Activated CD4-positive, alpha-beta T cell treated with anti-CD3 and anti-CD28 coated beads, Interleukin-2, amount 10 ng/mL, durations not matched to agents 24 days and 14 days (primary cell): Measurements from ENCODE around the gene DMRTC2. TPM values are rescaled to one million over a fixed set of nuclear protein-coding genes. Genes with fewer than 3 reads are reported as not detected.

Experiments used
- DNase-seq: peaks from one replicate; pipeline ENCODE4 v3.0.0; 2022
- H3K27ac Mint-ChIP-seq: one replicate; pipeline ENCODE4 v1.8.0; 2022; ENCODE audit warnings: mild to moderate bottlenecking, mixed read lengths
- H3K27me3 Mint-ChIP-seq: one replicate; pipeline ENCODE4 v1.8.0; 2022; ENCODE audit warnings: mixed read lengths
- H3K36me3 Mint-ChIP-seq: one replicate; pipeline ENCODE4 v1.8.0; 2022; ENCODE audit warnings: low read depth, mild to moderate bottlenecking, mixed read lengths
- H3K4me1 Mint-ChIP-seq: one replicate; pipeline ENCODE4 v1.8.0; 2021; ENCODE audit warnings: mixed read lengths
- H3K4me3 Mint-ChIP-seq: one replicate; pipeline ENCODE4 v1.8.0; 2022; ENCODE audit warnings: mild to moderate bottlenecking, moderate library complexity, mixed read lengths
- H3K9me3 Mint-ChIP-seq: one replicate; pipeline ENCODE4 v1.8.0; 2021; ENCODE audit warnings: mixed read lengths
- intact Hi-C: fragments of 100-400 bp; cut with micrococcal nuclease; formaldehyde crosslinking; loops from one replicate; pipeline ENCODE4 v1.15.1; 2023
- total RNA-seq: library from RNA; stranded (reverse); gene quantifications from 2 replicates; pipeline ENCODE4 v1.2.3, GENCODE V29; 2022

Gene DMRTC2
- not detected in 2 replicates for total RNA-seq

GRCh38 chr19:41845001-41845050, at the start of gene DMRTC2:
TSS of gene DMRTC2 (plus strand) at chr19:41845042. CDS start at chr19:41847429, 2,387 bp downstream.
- intact Hi-C loops = no loop called here
- no peak for DNase-seq
- Mint-ChIP-seq H3K27ac (no peak within 1 kb of the TSS), H3K4me1 (no peaks in the 10 kb centered on the region), H3K27me3 (peaks cover 18% of the 10 kb centered on the region), H3K4me3 (no peak within 1 kb of the TSS), H3K36me3 (no peaks in the 10 kb centered on the region), H3K9me3 (no peaks in the 10 kb centered on the region)

- no peaks in the 10 kb centered on the region for H3K36me3 Mint-ChIP-seq
- no peak for DNase-seq
- peaks cover 41% of the 10 kb centered on the region for H3K27me3 Mint-ChIP-seq
- H3K4me3 Mint-ChIP-seq = no peak within 1 kb of the TSS
- H3K4me1 Mint-ChIP-seq = peaks cover 7% of the 10 kb centered on the region
- no peak within 1 kb of the TSS for H3K27ac Mint-ChIP-seq
- no peaks in the 10 kb centered on the region for H3K9me3 Mint-ChIP-seq
- intact Hi-C loops = no loop called here
Observed at GRCh38 chr19:41796362-41796761, 48.5 kb upstream of the DMRTC2 start, which contains the start of gene CEACAM3. TSS of gene CEACAM3 (plus strand) at chr19:41796587. CDS start at chr19:41796678, 91 bp downstream.

- Mint-ChIP-seq H3K36me3 (no peaks in the 10 kb centered on the region), H3K27me3 (peaks cover 36% of the 10 kb centered on the region), H3K9me3 (no peaks in the 10 kb centered on the region), H3K27ac (no peak overlapping the region), H3K4me3 (no peak overlapping the region), H3K4me1 (peaks cover 11% of the 10 kb centered on the region)
- DNase-seq = no peak
- intact Hi-C loops = no loop called here
Observed at GRCh38 chr19:41796901-41797300, 47.9 kb upstream of the DMRTC2 start.

GRCh38 chr19:41799444-41800000, 45.3 kb upstream of the DMRTC2 start:
- Mint-ChIP-seq H3K36me3 (no peaks in the 10 kb centered on the region), H3K4me1 (peaks cover 20% of the 10 kb centered on the region), H3K4me3 (no peak overlapping the region), H3K27ac (no peak overlapping the region), H3K9me3 (no peaks in the 10 kb centered on the region), H3K27me3 (peaks cover 17% of the 10 kb centered on the region)
- intact Hi-C loops = no loop called here
- no peak for DNase-seq

- Mint-ChIP-seq H3K36me3 (no peaks in the 10 kb centered on the region), H3K4me1 (peaks cover 27% of the 10 kb centered on the region), H3K9me3 (no peaks in the 10 kb centered on the region), H3K27ac (no peak overlapping the region), H3K27me3 (peaks cover 12% of the 10 kb centered on the region), H3K4me3 (no peak overlapping the region)
- intact Hi-C loops = no loop called here
- DNase-seq = no peak
Observed at GRCh38 chr19:41801031-41801430, 43.8 kb upstream of the DMRTC2 start.

GRCh38 chr19:41801792-41802211, 43.0 kb upstream of the DMRTC2 start:
- no peak overlapping the region for H3K27ac Mint-ChIP-seq
- peaks cover 27% of the 10 kb centered on the region for H3K4me1 Mint-ChIP-seq
- intact Hi-C loops = no loop called here
- no peaks in the 10 kb centered on the region for H3K36me3 Mint-ChIP-seq
- no peak overlapping the region for H3K4me3 Mint-ChIP-seq
- peaks cover 4% of the 10 kb centered on the region for H3K27me3 Mint-ChIP-seq
- DNase-seq = no peak
- no peaks in the 10 kb centered on the region for H3K9me3 Mint-ChIP-seq

GRCh38 chr19:41802770-41803169, 42.1 kb upstream of the DMRTC2 start:
- no peak for DNase-seq
- H3K27me3 Mint-ChIP-seq = peaks cover 1% of the 10 kb centered on the region
- intact Hi-C loops = no loop called here
- H3K4me3 Mint-ChIP-seq = no peak overlapping the region
- no peak overlapping the region for H3K27ac Mint-ChIP-seq
- H3K9me3 Mint-ChIP-seq = no peaks in the 10 kb centered on the region
- no peaks in the 10 kb centered on the region for H3K36me3 Mint-ChIP-seq
- peaks cover 27% of the 10 kb centered on the region for H3K4me1 Mint-ChIP-seq

GRCh38 chr19:41804336-41804735, 40.5 kb upstream of the DMRTC2 start:
- no peaks in the 10 kb centered on the region for H3K9me3 Mint-ChIP-seq
- H3K4me1 Mint-ChIP-seq = peaks cover 27% of the 10 kb centered on the region
- H3K4me3 Mint-ChIP-seq = peak overlapping the region; percentile 22
- peak overlapping the region; percentile 49 for H3K27ac Mint-ChIP-seq
- no peaks in the 10 kb centered on the region for H3K27me3 Mint-ChIP-seq
- intact Hi-C loops = no loop called here
- no peaks in the 10 kb centered on the region for H3K36me3 Mint-ChIP-seq
- no peak for DNase-seq

- Mint-ChIP-seq H3K36me3 (no peaks in the 10 kb centered on the region), H3K9me3 (no peaks in the 10 kb centered on the region), H3K27me3 (no peaks in the 10 kb centered on the region), H3K27ac (no peak overlapping the region), H3K4me3 (no peak overlapping the region), H3K4me1 (peaks cover 23% of the 10 kb centered on the region)
- intact Hi-C loops = no loop called here
- no peak for DNase-seq
Observed at GRCh38 chr19:41807176-41807575, 37.7 kb upstream of the DMRTC2 start.

GRCh38 chr19:41808663-41809566, 35.9 kb upstream of the DMRTC2 start:
- Mint-ChIP-seq H3K4me3 (no peak overlapping the region), H3K36me3 (no peaks in the 10 kb centered on the region), H3K9me3 (no peaks in the 10 kb centered on the region), H3K4me1 (peaks cover 16% of the 10 kb centered on the region), H3K27me3 (no peaks in the 10 kb centered on the region), H3K27ac (no peak overlapping the region)
- DNase-seq = no peak
- intact Hi-C loops = no loop called here

GRCh38 chr19:41810301-41810700, 34.5 kb upstream of the DMRTC2 start:
- no peak for DNase-seq

GRCh38 chr19:41811036-41811435, 33.8 kb upstream of the DMRTC2 start:
- Mint-ChIP-seq H3K9me3 (no peaks in the 10 kb centered on the region), H3K27me3 (no peaks in the 10 kb centered on the region), H3K4me1 (peaks cover 8% of the 10 kb centered on the region), H3K27ac (no peak overlapping the region), H3K36me3 (no peaks in the 10 kb centered on the region), H3K4me3 (no peak overlapping the region)
- intact Hi-C loops = no loop called here
- DNase-seq = no peak

More at GRCh38 chr19:41810301-41810700, 34.5 kb upstream of the DMRTC2 start:
- Mint-ChIP-seq H3K27ac (no peak overlapping the region), H3K27me3 (no peaks in the 10 kb centered on the region), H3K4me1 (peaks cover 14% of the 10 kb centered on the region), H3K4me3 (no peak overlapping the region), H3K36me3 (no peaks in the 10 kb centered on the region), H3K9me3 (no peaks in the 10 kb centered on the region)
- intact Hi-C loops = no loop called here

GRCh38 chr19:41811981-41812380, 32.9 kb upstream of the DMRTC2 start:
- intact Hi-C loops = no loop called here
- Mint-ChIP-seq H3K4me3 (no peak overlapping the region), H3K36me3 (no peaks in the 10 kb centered on the region), H3K27ac (no peak overlapping the region), H3K9me3 (no peaks in the 10 kb centered on the region), H3K27me3 (no peaks in the 10 kb centered on the region), H3K4me1 (peaks cover 8% of the 10 kb centered on the region)
- DNase-seq = no peak

- intact Hi-C loops = no loop called here
- H3K9me3 Mint-ChIP-seq = no peaks in the 10 kb centered on the region
- H3K4me1 Mint-ChIP-seq = peaks cover 8% of the 10 kb centered on the region
- DNase-seq = no peak
- H3K27ac Mint-ChIP-seq = no peak overlapping the region
- H3K36me3 Mint-ChIP-seq = no peaks in the 10 kb centered on the region
- H3K27me3 Mint-ChIP-seq = peaks cover 8% of the 10 kb centered on the region
- H3K4me3 Mint-ChIP-seq = no peak overlapping the region
Observed at GRCh38 chr19:41813911-41814310, 30.9 kb upstream of the DMRTC2 start.

- no peaks in the 10 kb centered on the region for H3K9me3 Mint-ChIP-seq
- peaks cover 8% of the 10 kb centered on the region for H3K27me3 Mint-ChIP-seq
- H3K27ac Mint-ChIP-seq = no peak overlapping the region
- H3K4me3 Mint-ChIP-seq = no peak overlapping the region
- H3K36me3 Mint-ChIP-seq = no peaks in the 10 kb centered on the region
- no peak for DNase-seq
- peaks cover 8% of the 10 kb centered on the region for H3K4me1 Mint-ChIP-seq
- intact Hi-C loops = no loop called here
Observed at GRCh38 chr19:41815301-41815700, 29.5 kb upstream of the DMRTC2 start.
